ENCODE measurements around the gene ZFYVE21. TPM values are rescaled to one million over a fixed set of nuclear protein-coding genes. Genes with fewer than 3 reads are reported as not detected.

Gene ZFYVE21
- total RNA-seq, 1 experiment from 2014 or later, result 49.7 TPM

GRCh38 chr14:103684471-103684870 lies 31.1 kb upstream of the ZFYVE21 start:
- Histone ChIP-seq H3K18ac (ENCODE audit: insufficient read length, low read depth, low read length) (no peak overlapping the region), H3K4ac (ENCODE audit: low read depth, low read length) (no peak overlapping the region), H2BK15ac (ENCODE audit: low read depth, low read length) (no peak overlapping the region), H2BK20ac (ENCODE audit: low read depth, low read length, poor library complexity, severe bottlenecking) (no peak overlapping the region), H3K14ac (ENCODE audit: insufficient read depth, low read length) (no peak overlapping the region), H3K4me1 (ENCODE audit: insufficient read depth, low read length) (no peaks in the 10 kb centered on the region), H3K79me1 (ENCODE audit: insufficient read depth, low read depth, low read length, poor library complexity, severe bottlenecking) (no peaks in the 10 kb centered on the region), H4K20me1 (ENCODE audit: control insufficient read depth, insufficient read depth, insufficient read length) (no peaks in the 10 kb centered on the region), H4K91ac (ENCODE audit: insufficient read length, low read depth, low read length) (no peak overlapping the region), H2AFZ (ENCODE audit: low read length) (no peak overlapping the region), H2AK5ac (ENCODE audit: insufficient read length, low read length) (no peak overlapping the region), H4K5ac (ENCODE audit: insufficient read length, low read depth, low read length) (no peak overlapping the region), H3K27ac (ENCODE audit: insufficient read length, low read depth, low read length) (no peak overlapping the region), H3K23ac (ENCODE audit: insufficient read length, low read depth, low read length) (no peak overlapping the region), H3K27me3 (ENCODE audit: insufficient read depth, low read length) (no peaks in the 10 kb centered on the region), H2BK120ac (ENCODE audit: low read depth, low read length, poor library complexity, severe bottlenecking) (no peak overlapping the region), H3K79me2 (ENCODE audit: insufficient read depth, low read length) (0 out of 2 replicates have a peak, but pooled peaks cover 2% of the 10 kb centered on the region), H3K9ac (ENCODE audit: extremely low read depth, insufficient read length, low read length) (no peak overlapping the region), H3K9me3 (ENCODE audit: control insufficient read depth, low read depth, low read length) (no peaks in the 10 kb centered on the region), H3K23me2 (ENCODE audit: insufficient read length, low read depth, low read length, poor library complexity, severe bottlenecking) (no peaks in the 10 kb centered on the region), H2BK5ac (ENCODE audit: insufficient read length, low read length) (no peak overlapping the region), H4K8ac (replicated peaks; ENCODE audit: insufficient read length, low read depth, low read length) (no peak overlapping the region), H2BK12ac (ENCODE audit: insufficient read length, low read depth, low read length) (no peak overlapping the region), H3K56ac (ENCODE audit: insufficient read length, low read depth, low read length) (no peak overlapping the region), H3K4me2 (ENCODE audit: insufficient read depth, insufficient read length, low read length) (no peak overlapping the region), H3T11ph (ENCODE audit: low read length) (no peak overlapping the region)
- Mint-ChIP-seq H3K9me3 (no peaks in the 10 kb centered on the region), H3K36me3 (ENCODE audit: insufficient read depth in 1 of 3, low read depth in 3 of 3) (peaks cover 17 to 77% (median 69%) of the 10 kb centered on the region in 3 experiments; a peak in 6 of 7 replicates), H3K27ac (no peak overlapping the region), H3K27me3 (ENCODE audit: low read depth) (no peaks in the 10 kb centered on the region), H3K4me1 (no peaks in the 10 kb centered on the region; a peak in 2 of 4 replicates), H3K4me3 (no peak overlapping the region)
- no CpG with 5 or more reads among the region's 6 CpGs for WGBS (ENCODE audit: extremely low coverage, insufficient read length, low lambda C conversion rate)
- no peak for DNase-seq
- TF ChIP-seq CTCF (conservative IDR thresholded peaks at IDR 0.05), result no peak
